GM10847 (cell line): Measurements from ENCODE around the gene NFE2.

Experiments
- POLR2A ChIP-seq: IDR thresholded peaks from 2 replicates; pipeline ENCODE4 v1.6.1; 2011; ENCODE audit not compliant: insufficient read length; ENCODE audit errors: extremely low read depth

The NFE2 gene

GRCh38 chr12:54300732-54301427, at the start of gene NFE2:
NFE2 (minus strand) TSS chr12:54301015; CDS start chr12:54295248, 5,767 bp downstream.
- TF ChIP-seq POLR2A: no peak

GRCh38 chr12:54349679-54350078, 48.9 kb upstream of the NFE2 start:
- no peak for TF ChIP-seq POLR2A

- no peak for TF ChIP-seq POLR2A
Measured at GRCh38 chr12:54349036-54349435, 48.2 kb upstream of the NFE2 start.

- no peak for TF ChIP-seq POLR2A
Measured at GRCh38 chr12:54341378-54342300, 40.8 kb upstream of the NFE2 start.

GRCh38 chr12:54340846-54341245, 40.0 kb upstream of the NFE2 start:
- TF ChIP-seq POLR2A: no peak

GRCh38 chr12:54338698-54339296, 38.0 kb upstream of the NFE2 start:
- TF ChIP-seq POLR2A: no peak

- no peak for TF ChIP-seq POLR2A
Measured at GRCh38 chr12:54337854-54338650, 37.2 kb upstream of the NFE2 start.

- TF ChIP-seq POLR2A: no peak
Measured at GRCh38 chr12:54337280-54337842, 36.5 kb upstream of the NFE2 start.

- TF ChIP-seq POLR2A: no peak
Measured at GRCh38 chr12:54333420-54334034, 32.7 kb upstream of the NFE2 start.

GRCh38 chr12:54331461-54331860, 30.6 kb upstream of the NFE2 start:
- TF ChIP-seq POLR2A: no peak

GRCh38 chr12:54330442-54330841, 29.6 kb upstream of the NFE2 start:
- TF ChIP-seq POLR2A: no peak

GRCh38 chr12:54329759-54330158, 28.9 kb upstream of the NFE2 start:
- TF ChIP-seq POLR2A: no peak

- TF ChIP-seq POLR2A: no peak
Measured at GRCh38 chr12:54328595-54329337, 28.0 kb upstream of the NFE2 start.
